Cortex of kidney (tissue), 1 donor: Measurements from ENCODE around the gene ARHGEF3.

Source experiments
- DNase-seq: peaks from one replicate; lab custom pipeline; 2025; lab: John Stamatoyannopoulos, UW

The ARHGEF3 gene, protein sequence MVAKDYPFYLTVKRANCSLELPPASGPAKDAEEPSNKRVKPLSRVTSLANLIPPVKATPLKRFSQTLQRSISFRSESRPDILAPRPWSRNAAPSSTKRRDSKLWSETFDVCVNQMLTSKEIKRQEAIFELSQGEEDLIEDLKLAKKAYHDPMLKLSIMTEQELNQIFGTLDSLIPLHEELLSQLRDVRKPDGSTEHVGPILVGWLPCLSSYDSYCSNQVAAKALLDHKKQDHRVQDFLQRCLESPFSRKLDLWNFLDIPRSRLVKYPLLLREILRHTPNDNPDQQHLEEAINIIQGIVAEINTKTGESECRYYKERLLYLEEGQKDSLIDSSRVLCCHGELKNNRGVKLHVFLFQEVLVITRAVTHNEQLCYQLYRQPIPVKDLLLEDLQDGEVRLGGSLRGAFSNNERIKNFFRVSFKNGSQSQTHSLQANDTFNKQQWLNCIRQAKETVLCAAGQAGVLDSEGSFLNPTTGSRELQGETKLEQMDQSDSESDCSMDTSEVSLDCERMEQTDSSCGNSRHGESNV

GRCh38 chr3:56801662-56802377, at the start of gene ARHGEF3:
Gene ARHGEF3, minus strand, starts transcription at chr3:56801949. Its CDS starts 151 bp downstream, at chr3:56801798.
- DNase-seq: peak; percentile 11

DNA sequence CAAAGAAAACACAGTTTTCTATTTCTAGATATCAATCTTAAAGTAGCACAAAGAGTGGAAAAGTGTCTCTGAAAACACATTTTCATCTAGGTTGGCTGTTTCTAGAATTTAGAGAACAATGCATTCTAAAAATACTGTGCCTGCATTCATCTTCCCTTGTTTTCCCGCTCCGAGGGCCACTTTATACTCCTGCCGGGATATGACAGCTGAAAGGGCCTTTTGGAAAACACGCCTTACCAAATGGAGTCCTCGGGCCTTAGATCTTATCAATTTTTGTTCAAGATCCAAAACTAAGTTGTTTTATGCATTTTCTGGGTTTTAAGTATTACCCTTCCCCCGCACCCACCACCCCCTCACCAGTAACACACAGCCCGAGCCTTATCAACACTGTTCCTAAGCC, 47.9 kb upstream of the ARHGEF3 start:
- no peak for DNase-seq

DNA sequence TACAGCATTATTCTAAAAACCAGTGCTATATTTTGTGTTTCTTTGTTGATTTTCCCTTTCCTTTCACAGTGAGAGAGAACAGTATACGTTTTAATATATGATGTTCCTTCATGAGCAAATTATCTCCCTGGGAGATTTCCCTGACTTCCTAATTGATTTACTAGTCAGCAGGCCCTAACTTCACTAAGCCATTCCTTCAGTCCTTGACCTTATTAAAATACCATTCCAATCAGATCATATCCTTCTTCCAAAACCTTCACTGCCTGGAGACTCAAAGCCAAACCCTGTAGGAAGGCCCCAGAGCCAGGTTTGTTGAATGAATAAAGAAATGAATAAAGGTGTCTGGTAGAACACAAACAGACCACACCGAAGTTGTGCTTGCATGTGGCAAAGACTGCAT, 43.8 kb upstream of the ARHGEF3 start:
- DNase-seq: no peak

DNA sequence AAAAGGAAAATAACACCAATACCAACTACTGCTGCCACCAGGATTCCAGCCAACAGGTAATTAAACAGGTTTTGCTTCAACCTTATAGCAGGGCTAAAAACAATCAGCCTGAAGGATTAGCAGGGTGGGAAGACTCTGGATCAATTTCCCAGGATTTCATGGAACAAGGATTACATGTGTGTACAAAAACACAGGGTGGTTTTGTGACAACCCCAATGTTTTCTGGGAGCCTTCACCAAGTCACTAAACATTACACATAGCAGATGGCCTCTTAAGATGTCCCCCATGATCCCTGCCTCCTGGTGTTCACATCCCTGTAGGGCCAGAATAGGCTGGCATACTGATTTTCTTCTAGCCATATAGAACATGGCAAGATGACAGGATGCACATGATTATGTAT, 42.8 kb upstream of the ARHGEF3 start:
- DNase-seq: no peak

GRCh38 chr3:56839784-56840715, 38.3 kb upstream of the ARHGEF3 start:
- no peak for DNase-seq

GRCh38 chr3:56838448-56838847, 36.7 kb upstream of the ARHGEF3 start:
- no peak for DNase-seq

DNA sequence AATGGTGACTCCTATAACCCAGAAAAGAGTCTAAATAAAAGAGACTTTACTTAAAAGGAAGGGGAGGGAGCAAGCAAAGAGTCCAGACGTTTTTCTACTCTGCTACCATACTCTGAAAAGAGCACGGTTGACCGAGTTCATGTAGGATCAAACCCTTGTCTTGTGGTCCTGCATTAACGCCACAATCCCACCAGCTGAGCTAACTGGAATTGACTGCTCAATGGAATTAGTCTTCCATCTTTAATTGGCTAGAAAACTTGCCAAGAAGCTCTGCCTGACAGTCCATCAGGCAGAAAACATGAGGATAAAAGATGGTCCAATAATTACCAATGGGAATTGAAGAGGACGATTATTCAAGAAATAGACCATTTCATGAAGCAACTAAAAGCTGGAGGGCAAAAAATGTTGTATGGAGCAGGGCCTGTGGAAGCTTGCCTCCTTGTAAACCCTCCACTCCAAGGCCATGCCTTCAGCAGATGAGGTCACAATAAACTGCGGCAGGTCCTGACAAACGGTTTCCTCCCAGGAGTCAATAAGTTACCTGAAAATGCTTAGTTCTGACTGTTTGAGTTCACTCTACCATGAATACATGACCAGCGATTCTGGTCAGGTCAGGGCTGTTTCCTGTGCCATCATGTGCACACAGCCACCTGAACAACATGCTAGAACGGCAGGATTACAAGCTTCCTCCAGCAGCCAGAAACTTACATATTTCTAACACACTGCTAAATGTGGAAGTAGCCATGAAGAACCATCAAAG, 35.6 kb upstream of the ARHGEF3 start:
- DNase-seq: no peak

- no peak for DNase-seq
Measured at GRCh38 chr3:56836276-56837163, 34.8 kb upstream of the ARHGEF3 start.

DNA sequence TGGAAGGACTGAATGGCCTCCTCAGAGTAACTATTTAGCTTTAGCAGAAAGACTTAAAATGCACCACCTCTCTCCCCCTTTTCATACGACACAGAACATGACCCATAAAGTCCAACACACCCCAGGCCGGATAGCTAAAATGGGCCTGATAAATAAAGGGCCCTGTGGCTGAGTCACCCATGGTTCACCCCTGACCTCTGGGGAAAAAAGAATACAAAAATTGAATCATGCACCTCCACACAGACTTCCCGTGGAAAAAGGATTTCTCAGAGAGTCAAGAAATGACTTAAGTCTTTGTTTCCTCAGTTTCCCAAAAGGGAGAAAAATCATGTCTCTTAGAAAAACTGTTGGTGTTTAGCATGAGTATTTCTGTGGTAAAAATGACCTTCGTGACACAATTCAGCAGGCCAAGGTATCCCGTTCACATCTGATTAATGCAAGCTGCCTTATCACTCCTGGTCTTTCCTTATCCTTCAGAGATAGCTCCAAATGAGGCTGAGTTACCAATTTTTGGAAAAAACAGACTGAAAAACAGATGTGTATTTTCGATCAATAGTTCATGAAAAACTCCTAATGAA, 34.0 kb upstream of the ARHGEF3 start:
- DNase-seq: no peak

DNA sequence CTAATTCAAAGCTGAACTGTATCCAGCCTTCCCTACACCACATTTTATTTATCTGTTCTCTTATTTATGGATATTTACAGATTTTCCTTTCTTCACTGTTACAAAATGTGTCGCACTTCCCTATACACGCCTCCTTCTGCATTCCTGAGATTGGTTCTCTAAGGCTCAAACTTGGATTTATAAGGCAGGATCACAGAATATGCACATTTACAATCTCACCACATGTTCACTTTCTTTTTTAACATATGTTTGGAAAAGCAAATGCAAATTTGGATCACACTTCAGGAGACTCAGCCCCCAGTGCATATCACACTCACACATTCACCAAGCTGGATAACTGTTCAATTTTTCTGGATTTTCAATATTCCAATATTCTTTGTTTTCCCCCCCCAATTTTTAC, 31.8 kb upstream of the ARHGEF3 start:
- no peak for DNase-seq

DNA sequence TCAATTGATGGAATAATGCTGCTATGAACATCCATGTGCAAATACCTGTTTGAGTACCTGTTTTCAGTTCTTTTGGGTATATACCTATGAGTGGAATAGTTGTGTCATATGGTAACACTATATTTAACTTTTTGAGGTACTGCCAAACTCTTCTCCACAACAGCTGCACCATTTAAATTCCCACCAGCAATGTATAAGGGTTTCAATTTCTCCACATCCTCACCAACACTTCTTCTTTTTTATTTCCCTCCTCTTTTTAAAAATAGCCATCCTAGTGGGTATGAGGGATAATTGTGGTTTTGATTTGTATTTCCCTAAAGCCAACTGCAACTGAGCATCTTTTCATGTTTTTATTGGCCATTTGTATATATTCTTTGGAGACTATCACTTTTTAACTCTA, 31.3 kb upstream of the ARHGEF3 start:
- DNase-seq: no peak

GRCh38 chr3:56831572-56831971, 29.8 kb upstream of the ARHGEF3 start:
- DNase-seq: no peak

DNA sequence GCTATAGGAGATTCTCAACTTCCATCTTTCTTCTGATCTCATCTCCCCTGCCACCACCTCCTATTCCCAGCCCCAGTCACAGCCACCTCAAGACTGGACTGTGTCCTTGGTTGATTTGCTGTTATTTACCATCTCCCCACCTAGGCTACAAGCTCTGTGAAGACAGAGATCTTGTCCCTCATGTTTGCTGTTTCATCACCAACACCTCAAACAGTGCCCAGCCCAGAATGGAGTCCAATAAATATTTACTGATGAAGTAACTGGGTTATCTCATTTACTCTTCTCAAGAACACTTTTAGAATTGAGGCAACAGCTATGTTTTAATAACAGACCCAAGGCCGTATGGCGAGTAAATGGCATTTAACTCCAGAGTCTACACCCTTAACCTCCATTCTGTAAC, 29.1 kb upstream of the ARHGEF3 start:
- DNase-seq: no peak

DNA sequence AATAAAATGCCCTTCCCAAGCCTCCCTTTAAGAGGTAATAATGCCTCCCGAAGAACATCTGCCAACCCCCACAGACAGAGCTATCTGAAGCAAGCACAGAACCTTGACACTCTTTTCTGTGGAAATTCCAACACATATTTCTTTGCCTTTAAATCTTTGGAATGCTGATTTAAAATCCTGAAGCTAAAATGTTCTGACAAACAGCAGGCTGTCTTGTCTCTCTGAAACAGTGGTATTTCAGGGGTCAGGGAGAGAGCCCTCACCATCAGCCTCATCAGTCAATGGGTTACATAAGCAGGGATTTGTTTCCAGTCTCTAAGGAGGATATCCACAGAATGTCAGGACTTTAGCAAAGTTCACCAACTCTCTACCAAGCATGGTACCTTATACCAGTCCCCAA, 27.8 kb upstream of the ARHGEF3 start:
- DNase-seq: no peak

DNA sequence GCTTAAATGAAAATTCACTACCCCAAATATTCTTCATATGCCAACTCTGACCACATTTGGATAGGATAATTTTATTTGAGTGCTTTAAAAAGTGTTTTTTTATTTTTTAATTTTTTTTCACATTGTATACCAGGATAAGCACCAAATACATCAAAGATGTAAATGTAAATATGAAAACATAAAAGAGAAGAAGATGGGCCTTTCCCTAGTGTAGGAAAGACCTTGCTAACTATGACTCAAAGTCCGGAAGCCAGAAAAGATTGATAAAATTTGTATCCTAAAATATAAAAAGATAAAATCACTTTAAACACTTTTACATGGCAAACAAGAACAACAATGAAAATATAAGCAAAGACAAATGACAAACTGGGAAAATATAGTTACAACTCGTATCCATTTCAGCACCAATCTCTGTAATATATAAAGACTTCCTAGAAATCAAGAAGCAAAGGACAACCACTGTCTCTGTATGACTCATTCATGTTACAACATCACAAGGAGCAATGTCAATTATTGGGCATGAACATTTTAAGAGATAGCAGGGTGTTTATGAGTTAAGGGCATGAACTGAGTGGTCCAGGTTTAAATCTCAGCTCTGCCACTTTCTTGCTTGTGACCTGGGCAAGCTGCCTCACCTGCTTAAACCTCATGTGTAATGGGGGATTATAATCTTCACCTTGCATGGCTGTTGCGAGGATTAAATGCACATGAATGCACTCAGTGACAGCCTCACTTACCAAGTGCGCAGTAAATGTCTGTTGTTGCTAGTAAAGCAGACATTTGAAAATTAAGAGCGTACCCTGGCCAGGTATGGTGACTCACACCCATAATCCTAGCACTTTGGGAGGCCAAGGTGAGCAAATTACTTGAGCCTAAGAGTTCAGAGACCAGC, 25.3 kb upstream of the ARHGEF3 start:
- no peak for DNase-seq

GRCh38 chr3:56825567-56826438, 24.1 kb upstream of the ARHGEF3 start:
- DNase-seq: no peak

- DNase-seq: no peak
Measured at GRCh38 chr3:56823984-56824703, 22.4 kb upstream of the ARHGEF3 start.
